SH-SY5Y (cell line): ENCODE data around the gene CELF2.

Source experiments
- GATA2 ChIP-seq: IDR thresholded peaks from 2 replicates; pipeline ENCODE4 v1.6.1; 2011; ENCODE audit warnings: mild to moderate bottlenecking, low read depth, low read length
- GATA3 ChIP-seq: IDR thresholded peaks from 2 replicates; pipeline ENCODE4 v1.6.1; 2011; ENCODE audit warnings: low read depth, mild to moderate bottlenecking, low read length, moderate library complexity

CELF2 gene

DNA sequence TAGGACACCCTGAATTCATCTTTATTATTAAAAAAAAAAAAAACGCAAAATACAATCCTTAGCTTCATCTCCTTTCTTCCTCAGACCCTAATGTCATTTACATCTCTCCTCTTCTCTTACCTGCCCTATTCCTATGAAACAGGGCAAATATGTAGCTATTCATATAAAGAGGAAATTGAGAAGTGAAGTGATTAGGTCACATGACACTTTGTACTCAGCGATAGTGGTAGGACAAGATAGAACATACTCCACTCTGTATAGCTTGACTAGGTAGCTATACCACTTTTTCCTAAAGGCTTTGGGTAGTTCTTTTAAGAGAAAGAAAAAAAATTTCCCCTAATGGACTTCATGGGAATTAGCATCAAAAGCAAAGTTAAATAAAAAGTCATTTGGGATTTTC, 6.2 kb upstream of the CELF2 start:
- TF ChIP-seq GATA3 (no peak), GATA2 (no peak)

DNA sequence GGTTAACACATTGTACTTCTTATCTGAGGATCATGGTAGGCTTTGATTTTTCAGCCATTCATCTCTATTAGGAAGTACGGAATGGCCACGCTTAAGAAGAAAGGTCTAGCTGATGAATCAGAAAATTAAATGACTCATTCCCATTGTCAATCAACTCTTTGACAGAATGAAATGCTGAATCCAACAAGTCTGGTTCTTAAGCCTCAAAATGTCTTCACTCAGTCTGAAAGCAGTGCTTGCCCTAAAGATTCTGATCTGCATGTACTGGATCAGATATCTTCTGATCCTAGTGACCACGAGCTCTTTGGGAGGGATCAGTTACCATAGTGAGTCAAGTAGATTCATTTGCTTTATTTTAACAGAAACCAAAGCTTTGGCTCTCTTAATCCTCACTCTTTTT, 5.7 kb upstream of the CELF2 start:
- no peak for TF ChIP-seq GATA3
- TF ChIP-seq GATA2 = no peak

DNA sequence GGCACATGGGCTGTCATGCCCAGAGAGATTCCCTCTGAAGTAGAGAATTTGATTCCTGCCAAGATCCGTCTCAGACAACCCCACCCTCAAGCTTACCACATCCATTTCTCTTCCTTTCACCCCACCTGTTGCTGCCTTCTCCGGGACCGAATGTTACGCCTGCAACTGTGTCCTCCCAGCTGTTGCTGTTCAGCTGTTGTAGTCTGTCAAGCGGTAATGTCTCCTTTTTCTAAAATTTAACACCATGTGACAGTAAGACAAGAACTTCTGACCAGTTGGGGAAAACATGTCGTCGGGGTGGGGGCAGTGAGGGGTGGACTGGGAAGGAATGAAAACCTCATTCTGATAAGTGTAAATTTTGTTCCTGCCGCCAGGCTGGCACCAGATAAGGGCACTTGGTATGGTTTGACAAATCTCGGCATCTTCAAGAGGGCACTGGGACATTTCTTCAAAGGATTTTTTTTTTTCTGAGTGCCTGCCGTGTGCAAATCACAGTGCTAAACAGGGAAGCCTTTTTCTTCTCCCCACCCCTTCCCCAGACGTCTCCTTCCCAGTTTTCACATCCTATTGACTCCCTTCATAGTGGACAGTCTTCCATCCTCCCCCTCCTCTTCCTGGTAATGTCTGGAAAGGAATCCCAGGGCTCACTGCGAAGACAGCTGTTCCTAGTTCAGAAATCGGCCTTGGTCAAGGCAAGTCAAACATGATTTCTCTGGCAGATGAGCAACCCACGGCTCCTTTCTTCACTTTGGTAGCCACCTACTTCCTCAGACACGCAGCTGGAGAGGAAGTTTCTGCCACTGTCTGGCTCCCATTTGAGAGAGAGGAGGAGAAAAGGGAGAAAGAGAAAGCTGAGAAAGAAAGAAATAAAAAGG, 5.0 kb upstream of the CELF2 start:
- TF ChIP-seq GATA2 (no peak), GATA3 (no peak)

DNA sequence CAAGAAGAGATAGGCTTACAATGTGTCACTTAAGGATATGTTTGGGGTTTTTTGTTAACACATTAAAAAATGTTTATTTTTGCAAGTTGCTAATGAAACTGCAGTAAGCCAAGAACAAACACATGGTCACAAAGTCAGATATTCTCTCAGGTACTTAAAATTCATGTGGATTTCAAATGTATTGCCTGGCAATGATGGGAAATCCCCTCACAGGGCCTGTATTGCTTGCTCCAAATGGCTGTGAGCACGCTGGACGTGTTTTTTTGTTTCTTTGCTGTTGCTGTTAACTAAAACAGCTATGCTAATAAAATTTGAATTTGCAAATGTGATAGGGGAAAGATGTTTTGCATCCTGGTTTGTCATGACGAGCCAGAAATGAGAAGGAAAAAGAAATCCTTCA, 3.8 kb upstream of the CELF2 start:
- TF ChIP-seq GATA2 = no peak
- no peak for TF ChIP-seq GATA3

DNA sequence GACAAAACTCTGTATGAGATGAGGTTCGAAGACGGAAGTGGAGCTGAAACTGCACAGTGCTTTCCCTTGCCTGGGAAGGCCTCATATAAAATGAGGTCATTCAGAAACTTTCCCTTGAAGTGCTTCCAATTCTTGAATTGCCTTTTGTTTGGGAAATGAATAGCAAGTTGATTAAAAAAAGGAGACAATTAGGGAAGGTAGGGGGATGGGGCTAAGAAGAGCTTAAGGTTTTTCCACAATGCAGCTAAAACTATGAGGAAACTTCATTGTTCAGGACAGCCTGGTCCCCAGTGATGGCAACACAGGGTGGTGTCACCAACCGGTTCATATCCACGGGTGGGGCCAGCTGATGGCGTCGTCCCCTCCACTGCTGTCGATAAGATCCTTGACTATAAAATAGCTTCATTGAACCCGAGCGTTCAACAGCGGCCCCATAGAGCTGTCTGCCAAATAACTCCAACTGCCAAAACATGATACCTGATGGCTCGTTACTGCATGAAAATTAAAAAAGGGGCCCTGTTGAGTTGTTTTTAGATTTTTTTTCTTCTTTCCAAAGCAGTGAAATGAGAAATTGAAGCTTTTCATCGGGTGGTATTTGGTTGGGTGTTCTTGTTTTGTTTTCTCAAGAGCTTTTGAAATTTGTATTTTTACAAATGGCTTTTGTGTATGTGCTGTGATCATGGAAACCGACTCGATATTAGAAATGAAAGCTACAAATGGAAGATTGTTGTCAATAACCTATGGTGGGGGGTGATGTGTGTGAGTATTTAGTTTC, 2.8 kb upstream of the CELF2 start:
- no peak for TF ChIP-seq GATA3
- TF ChIP-seq GATA2 = no peak

DNA sequence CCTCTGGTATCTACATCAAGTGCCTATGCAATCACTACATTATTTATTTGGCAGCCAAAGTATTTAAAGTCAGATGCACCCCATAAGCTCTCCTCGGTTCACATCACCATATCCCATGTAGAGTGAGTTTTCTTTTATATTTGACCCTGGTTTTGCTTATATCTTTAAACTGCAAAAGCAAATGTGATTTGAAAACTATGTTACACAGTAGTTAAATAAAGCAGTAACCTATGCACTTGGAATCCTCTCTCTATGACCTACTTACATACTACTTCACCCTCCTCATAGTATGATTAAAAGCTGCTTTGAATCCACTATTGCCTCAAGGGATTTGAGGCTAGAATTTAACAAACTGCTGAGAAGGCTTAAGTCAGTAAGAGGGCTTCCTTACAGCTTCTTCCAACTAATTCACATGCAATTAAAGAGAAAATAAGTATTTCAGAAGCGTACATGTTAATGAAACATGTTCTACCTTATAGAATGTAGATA, 2.2 kb upstream of the CELF2 start:
- no peak for TF ChIP-seq GATA3

DNA sequence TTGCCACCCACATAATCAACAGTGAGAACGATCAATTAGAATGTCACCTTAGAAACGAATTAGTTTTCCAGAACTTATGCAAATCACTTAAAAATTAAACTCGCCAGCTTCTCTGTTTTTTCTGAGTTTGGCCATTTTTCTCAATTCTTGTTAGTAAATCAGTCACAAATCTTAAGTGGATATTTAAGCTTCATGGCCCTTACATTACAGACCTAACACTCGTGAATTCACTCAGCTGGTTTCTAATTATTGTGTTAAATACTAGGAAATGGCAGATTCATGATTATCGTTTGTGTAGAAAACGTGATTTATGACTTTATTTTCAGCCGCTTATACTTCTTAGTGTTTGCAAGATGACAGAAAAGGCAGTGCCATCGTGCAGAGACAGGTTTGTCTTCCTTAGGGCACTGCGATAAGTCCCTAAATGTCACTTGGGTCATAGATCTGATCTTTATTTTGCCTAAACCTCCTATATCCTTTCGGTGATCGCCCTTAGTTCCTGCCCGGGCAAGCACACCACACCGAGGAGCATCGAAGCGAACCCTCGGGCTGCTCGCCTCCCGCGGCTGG, 587 bp upstream of the CELF2 start:
- TF ChIP-seq GATA2 = no peak
- no peak for TF ChIP-seq GATA3

DNA sequence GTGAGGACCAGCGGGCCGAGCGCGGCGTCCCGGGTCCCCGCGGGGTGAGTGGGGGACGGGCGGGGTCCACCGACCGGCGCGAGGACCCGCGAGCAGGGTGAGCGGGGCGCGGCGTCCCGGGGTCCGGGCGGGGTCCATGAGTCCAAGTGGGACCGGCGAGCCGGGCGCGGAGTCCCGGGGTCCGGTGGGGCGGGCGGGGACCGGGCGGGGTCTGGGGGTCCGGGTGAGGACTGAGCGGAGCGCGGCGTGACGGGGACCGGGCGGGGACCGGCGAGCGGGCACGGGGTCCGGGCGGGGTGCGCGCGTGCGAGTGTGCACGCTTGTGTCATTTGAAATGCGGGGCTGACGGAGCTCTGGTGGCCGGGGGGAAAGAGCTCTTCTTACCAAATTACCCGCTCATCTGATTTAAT, 765 bp downstream of the CELF2 start:
- TF ChIP-seq GATA3 = no peak
- TF ChIP-seq GATA2 = no peak

DNA sequence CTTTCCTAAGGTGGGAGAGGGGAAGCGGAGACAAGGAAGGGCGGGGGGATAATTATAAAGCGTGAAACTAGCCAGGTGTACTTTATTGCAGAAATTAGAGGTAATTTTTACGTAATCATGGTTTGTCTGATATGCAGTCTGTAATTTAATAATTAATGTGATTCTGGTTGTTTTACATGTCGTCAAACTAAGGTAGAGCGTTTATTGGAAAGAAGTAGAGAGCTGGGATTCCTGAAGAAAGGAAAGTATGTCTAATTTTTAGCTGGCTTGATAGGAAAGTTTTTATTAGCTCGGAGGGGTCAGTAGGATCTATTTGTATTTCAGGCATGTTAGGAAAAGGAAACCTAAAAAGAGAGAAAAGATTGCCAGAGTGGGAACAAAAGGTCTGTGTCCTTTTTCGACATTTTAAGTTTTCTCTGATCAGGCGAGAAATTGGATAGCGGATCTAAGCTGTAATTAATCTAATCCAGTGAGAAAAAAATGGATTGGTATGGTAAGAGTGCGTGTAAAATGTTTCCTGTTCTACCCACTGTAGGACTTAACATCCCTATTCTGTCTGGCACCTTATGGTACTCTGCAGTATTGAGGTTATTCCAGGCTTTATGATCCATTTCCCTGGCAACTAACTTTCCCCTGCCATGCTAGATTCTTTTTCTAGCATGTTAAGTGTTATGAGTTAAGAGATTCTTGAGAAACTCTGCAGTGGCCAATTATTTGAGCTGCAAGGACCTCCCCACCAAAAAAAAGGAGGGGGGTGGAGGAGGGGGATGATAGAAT, 1.4 kb downstream of the CELF2 start:
- TF ChIP-seq GATA2 = no peak
- TF ChIP-seq GATA3 = no peak

DNA sequence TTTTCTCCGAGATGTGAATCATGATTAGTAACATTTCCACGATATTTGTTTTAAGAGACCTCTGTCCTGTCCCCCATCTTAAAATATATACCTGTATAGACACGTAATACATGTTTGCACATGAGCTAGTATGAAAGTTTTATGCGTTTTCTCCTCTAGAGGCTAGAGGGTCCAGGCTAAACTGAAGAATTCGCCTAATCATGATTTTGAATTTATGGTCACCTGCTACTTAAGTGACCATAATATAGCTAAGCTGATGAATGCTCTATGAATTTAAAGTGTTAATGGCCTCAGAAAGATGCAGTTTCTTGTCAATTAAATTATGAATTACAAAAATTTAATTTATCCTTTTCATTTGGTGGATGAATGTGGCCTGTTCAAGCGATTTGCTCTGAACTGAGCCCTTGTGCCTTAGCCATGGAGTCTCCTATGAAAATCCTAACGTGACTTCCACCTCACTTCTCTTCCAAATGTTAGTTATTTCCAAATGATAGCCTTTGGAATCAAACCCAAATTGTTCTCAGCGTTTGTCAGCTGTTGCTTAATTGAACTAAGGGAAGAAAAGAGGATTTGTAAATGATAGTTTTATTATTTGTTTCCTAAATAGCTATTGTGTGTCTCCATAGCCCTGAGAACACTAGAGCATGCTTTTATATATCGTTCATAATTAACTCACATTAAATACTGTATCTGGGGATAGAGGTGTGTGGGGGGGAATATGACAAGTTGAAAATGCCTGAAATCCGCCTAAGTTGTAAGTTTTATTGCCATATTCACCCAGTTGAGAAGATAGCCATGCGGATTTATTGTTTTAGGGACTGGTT, 2.3 kb downstream of the CELF2 start:
- TF ChIP-seq GATA2 (no peak), GATA3 (no peak)

DNA sequence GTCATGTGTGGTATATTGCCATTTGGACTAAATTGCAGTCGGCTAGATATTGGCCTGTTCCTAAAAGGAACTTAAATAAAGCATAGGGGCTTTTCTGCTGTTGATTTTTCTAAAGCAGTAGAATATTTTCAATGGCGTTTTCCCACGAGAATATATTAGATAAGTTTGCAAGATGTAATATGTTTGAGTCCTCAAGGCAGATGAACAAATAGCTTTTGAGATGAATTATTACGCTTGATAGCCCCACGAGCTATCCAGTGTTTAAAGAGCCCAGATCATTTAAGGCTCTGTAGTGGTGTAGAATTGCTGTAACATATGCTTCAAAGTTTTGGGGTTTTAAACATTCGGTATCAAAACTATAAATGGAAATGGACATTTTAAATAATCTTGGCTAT, 2.9 kb downstream of the CELF2 start:
- TF ChIP-seq GATA3 (no peak), GATA2 (no peak)

DNA sequence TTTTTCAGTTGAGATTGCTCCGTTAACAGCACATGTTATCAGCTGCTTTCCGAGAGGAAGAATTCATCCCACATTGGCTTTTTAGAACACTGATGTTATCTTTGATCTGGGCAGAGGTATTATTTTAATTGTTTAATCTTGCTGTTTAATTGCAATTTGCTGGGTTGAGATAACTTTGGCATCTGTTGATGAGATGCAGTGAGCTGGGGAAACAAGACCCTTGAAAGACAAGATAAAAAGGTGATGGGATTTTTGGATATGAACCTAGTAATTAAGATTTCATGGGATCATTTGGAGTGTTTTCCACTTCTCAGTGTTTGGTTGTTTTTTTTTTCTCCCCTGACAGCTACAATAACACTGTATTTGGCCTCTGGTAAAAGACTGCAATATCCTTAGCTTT, 4.5 kb downstream of the CELF2 start:
- TF ChIP-seq GATA3 = no peak
- no peak for TF ChIP-seq GATA2
